Right atrium auricular region (tissue), 2 donors: ENCODE measurements around the gene GSTM5. TPM values are rescaled to one million over a fixed set of nuclear protein-coding genes. Genes with fewer than 3 reads are reported as not detected.
"Not testable (repeated sequence)": the region's sequence is repeated elsewhere in the genome, so short reads cannot be mapped to it uniquely, and the experiment has no call there.

ENCODE experiments used
- DNase-seq: peaks from one replicate; pipeline ENCODE4 v3.0.0-alpha.2; 2019; ENCODE audit warnings: low spot score
- H3K27ac ChIP-seq, 2 donors: fragments of 200-600 bp; sonication (generic); 1 replicate in 1 of 2; 2 replicates in 1 of 2; pipeline ENCODE4 v1.5.1; 2016 to 2019
- H3K27me3 ChIP-seq, 2 donors: fragments of 200-600 bp; sonication (generic); one replicate each; pipeline versions ENCODE4 v1.5.1 to v1.6.0; 2017 to 2019
- H3K36me3 ChIP-seq: fragments of 200-600 bp; sonication (generic); one replicate; pipeline ENCODE4 v1.5.1; 2016
- H3K4me1 ChIP-seq, 2 donors: fragments of 200-600 bp; sonication (generic); one replicate each; pipeline versions ENCODE4 v1.5.1 to v1.6.0; 2017 to 2019
- H3K4me3 ChIP-seq, 2 donors: fragments of 200-600 bp; sonication (generic); 1 replicate in 1 of 2; 2 replicates in 1 of 2; pipeline ENCODE4 v1.5.1; 2017 to 2019; ENCODE audit warnings: mild to moderate bottlenecking in 1 of 2, moderate library complexity in 1 of 2
- H3K9me3 ChIP-seq, 2 donors: fragments of 200-600 bp; sonication (generic); one replicate each; pipeline ENCODE4 v1.5.1; 2019
- total RNA-seq, 2 donors: library from RNA; depleted of rRNA; stranded (reverse); fragments of >200 nt; gene quantifications; one replicate each; pipeline ENCODE4 v1.1.0, GENCODE V29; 2016
- TF ChIP-seq, protein P1 (sequence below), 2 donors: fragments of 200-600 bp; sonication (generic); IDR thresholded peaks; one replicate each; pipeline ENCODE4 v1.5.1; 2019; ENCODE audit warnings: antibody characterized with exemption in 2 of 2

The GSTM5 gene
- total RNA-seq, 2 donors from 2014 or later = 2.8 to 3.6 TPM

DNA sequence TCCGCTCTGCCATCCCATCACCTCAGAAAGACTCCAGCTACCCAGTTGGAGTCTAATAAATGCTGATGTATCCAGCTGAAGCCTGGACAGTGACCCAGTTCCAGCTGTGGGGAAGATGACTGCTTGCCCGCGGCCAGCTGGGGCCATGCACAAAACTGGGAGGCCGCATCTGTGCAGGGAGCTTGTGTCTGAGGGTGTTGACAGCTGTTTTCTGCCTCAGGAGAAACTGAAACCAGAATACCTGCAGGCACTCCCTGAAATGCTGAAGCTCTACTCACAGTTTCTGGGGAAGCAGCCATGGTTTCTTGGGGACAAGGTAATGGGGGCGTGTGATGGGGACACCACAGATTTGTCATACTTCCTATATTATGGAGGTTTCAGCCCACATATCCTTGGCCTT is 41.0 kb upstream of the GSTM5 start:
- TF ChIP-seq, protein P1, sequence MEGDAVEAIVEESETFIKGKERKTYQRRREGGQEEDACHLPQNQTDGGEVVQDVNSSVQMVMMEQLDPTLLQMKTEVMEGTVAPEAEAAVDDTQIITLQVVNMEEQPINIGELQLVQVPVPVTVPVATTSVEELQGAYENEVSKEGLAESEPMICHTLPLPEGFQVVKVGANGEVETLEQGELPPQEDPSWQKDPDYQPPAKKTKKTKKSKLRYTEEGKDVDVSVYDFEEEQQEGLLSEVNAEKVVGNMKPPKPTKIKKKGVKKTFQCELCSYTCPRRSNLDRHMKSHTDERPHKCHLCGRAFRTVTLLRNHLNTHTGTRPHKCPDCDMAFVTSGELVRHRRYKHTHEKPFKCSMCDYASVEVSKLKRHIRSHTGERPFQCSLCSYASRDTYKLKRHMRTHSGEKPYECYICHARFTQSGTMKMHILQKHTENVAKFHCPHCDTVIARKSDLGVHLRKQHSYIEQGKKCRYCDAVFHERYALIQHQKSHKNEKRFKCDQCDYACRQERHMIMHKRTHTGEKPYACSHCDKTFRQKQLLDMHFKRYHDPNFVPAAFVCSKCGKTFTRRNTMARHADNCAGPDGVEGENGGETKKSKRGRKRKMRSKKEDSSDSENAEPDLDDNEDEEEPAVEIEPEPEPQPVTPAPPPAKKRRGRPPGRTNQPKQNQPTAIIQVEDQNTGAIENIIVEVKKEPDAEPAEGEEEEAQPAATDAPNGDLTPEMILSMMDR (IDR thresholded peaks at IDR 0.05) = no peak
- H3K4me3 ChIP-seq = no peak overlapping the region
- no peaks in the 10 kb centered on the region for H3K36me3 ChIP-seq
- H3K4me1 ChIP-seq = no peaks in the 10 kb centered on the region
- no peak for DNase-seq
- H3K9me3 ChIP-seq = no peaks in the 10 kb centered on the region
- H3K27me3 ChIP-seq = no peaks in the 10 kb centered on the region
- H3K27ac ChIP-seq = no peak overlapping the region

DNA sequence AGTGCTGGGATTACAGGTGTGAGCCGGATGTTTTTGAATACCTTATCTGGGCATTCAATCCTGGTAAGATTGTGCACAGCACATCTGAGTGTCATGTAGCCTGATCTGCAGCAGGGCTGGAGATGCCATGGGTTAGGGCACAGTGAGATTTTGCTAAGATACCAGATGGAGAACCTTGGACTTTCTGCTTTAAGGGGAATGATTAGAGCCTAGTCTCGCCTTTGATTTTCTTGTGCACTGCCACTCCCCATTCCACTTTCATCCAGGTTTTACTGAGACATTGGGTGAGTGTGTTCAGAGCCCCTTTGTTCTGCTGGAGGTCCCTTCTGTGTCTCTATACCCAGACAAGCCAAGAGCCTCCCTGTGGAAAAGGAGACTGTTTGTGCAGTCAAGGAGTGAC is 38.2 kb upstream of the GSTM5 start:
- not testable (repeated sequence) for H3K27ac ChIP-seq, DNase-seq, H3K4me1 ChIP-seq, H3K36me3 ChIP-seq, H3K27me3 ChIP-seq, H3K9me3 ChIP-seq, H3K4me3 ChIP-seq

DNA sequence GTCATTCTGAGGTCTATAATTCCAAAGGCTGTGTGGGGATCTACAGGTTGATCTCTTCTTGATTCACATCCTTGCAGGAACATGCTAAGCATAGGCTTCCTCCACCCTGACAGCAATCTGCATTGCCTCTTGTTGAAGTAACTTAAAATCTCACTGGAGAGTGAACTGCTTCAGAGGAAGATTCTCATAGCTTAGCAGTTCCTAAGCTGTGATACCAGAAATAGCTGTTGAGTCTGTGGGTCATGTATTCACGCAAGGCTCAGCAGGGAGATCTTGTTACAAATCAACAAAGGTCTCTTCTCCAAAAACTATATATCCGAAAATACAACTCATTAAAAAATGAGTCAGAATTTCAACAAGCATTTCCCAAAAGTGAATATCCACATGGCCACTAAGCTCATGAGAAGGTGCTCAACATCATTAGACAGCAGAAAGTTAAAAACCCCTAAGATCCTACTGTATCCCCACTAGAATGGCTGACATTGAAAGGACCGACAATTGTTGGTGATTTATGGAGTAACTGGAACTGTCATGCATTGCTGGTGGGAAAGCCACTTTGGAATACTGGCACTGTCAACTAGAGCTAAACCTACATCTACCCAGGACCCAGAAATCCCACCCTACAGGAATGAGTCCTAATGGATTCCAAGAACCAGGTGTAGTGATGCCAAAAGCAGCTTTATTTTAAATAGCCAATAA is 35.2 kb upstream of the GSTM5 start:
- not testable (repeated sequence) for H3K4me3 ChIP-seq, H3K4me1 ChIP-seq, H3K27ac ChIP-seq, H3K9me3 ChIP-seq, DNase-seq, H3K27me3 ChIP-seq, H3K36me3 ChIP-seq

DNA sequence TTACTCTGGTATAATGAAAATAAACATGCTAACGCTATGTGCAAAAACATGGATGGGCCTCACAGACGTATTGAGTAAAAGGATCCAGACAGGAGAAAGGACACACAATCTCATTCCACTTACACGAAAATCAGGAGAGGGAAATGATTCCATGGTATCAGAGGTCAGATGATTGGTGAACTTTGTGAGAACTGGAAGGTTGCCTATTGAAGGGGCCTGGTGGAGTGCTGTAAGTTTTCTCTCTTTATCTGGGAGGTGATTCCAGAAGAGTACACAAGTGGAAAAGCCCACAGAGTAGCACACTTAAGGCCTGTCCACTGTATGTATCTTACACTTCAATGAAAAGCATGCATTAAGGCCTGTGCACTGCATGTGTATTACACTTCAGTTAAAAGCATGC is 34.6 kb upstream of the GSTM5 start:
- no peak overlapping the region for H3K27ac ChIP-seq
- DNase-seq = no peak
- no peak overlapping the region for H3K4me3 ChIP-seq
- H3K9me3 ChIP-seq = no peaks in the 10 kb centered on the region
- H3K4me1 ChIP-seq = no peaks in the 10 kb centered on the region
- no peaks in the 10 kb centered on the region for H3K27me3 ChIP-seq
- H3K36me3 ChIP-seq = no peaks in the 10 kb centered on the region
- TF ChIP-seq, protein P1 (IDR thresholded peaks at IDR 0.05) = no peak

DNA sequence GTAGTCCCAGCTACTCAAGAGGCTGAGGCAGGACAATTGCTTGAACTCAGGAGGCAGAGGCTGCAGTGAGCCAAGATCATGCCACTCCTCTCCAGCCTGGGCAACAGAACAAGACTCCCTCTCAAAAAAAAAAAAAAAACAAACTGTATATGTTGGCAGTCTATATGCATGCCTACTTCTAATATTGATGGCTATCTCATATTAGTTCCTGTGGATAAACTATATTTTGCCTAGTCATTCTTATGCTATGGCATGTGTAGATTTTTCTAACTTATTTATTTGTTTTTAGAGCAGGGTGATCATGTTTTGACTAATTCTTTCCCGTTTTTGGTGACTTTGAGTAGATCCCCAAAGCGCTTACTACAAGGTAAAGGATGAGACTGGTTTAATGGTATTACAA is 33.4 kb upstream of the GSTM5 start:
- not testable (repeated sequence) for H3K36me3 ChIP-seq, H3K4me1 ChIP-seq, H3K9me3 ChIP-seq, H3K27me3 ChIP-seq, DNase-seq, H3K4me3 ChIP-seq, H3K27ac ChIP-seq

DNA sequence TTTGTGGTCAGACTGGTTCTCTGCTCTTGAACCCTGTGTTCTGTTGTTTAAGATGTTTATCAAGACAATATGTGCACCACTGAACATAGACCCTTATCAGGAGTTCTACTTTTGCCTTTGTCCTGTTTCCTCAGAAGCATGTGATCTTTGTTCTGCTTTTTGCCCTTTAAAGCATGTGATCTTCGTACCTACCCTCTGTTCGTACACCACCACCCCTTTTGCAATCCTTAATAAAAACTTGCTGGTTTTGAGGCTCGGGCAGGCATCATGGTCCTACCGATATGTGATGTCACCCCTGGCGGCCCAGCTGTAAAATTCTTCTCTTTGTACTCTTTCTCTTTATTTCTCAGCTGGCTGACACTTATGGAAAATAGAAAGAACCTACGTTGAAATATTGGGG is 27.3 kb upstream of the GSTM5 start:
- H3K9me3 ChIP-seq, DNase-seq, H3K27me3 ChIP-seq, H3K4me1 ChIP-seq, H3K36me3 ChIP-seq, H3K4me3 ChIP-seq, H3K27ac ChIP-seq: not testable (repeated sequence)

DNA sequence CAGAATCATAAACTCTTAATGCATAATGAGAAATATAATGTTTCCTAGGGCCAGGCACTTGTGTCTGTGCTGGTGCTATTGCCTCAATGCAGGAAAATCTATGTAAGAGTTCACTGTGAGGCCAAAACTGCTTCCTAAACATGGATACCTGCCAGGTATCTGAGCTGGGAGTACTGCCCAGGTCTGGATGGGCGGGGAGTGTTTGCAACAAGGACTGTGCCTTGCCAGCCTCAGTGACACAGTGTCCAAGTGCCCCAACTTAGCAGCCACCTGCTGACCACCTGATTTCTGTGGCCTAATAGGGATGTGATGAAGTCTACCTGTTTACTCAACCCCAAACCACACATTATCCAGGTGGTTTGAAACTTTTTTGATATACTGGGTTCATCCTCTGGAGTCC is 26.7 kb upstream of the GSTM5 start:
- not testable (repeated sequence) for H3K4me3 ChIP-seq, H3K36me3 ChIP-seq, H3K4me1 ChIP-seq, H3K9me3 ChIP-seq, H3K27me3 ChIP-seq, H3K27ac ChIP-seq, DNase-seq

DNA sequence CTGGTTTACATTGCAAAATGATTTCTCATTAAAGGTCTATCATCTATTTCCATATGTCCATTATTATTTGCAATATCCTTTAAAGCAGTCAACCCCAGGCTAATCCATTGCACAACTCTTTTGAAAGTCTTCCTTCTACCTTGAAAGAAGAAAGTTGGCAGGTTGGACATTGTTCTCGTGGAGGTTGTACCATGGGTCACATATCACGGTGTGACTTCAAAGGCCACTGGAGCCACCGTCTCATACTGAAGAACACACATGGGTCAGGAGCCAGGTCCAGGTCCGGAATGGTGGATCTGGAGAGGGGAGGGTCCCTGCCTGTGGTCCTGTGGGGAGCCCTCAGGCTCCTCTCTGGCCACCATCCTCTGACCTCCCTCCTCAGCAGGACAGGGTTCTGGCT is 26.2 kb upstream of the GSTM5 start:
- H3K9me3 ChIP-seq, H3K4me3 ChIP-seq, H3K4me1 ChIP-seq, H3K36me3 ChIP-seq, H3K27ac ChIP-seq, DNase-seq, H3K27me3 ChIP-seq: not testable (repeated sequence)

DNA sequence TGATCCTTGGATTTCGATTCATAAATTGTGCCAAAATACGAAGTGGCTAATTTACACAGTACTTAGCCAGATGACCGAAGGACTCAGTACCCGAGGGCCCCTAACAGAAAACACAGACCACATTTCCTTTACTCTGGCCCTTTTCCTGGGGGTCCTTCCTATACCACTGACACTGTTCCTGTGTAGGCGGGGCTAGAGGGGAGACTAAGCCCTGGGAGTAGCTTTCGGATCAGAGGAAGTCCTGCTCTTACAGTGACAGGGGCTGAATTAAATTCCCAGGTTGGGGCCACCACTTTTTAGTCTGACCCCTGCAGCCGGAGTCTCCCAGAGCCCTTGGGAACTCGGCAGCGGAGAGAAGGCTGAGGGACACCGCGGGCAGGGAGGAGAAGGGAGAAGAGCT is 24.9 kb upstream of the GSTM5 start:
- not testable (repeated sequence) for DNase-seq, H3K27me3 ChIP-seq, H3K36me3 ChIP-seq, H3K9me3 ChIP-seq, H3K4me1 ChIP-seq
- peak overlapping the region in 1 of 2 donors; percentile 45 for H3K4me3 ChIP-seq
- H3K27ac ChIP-seq = peak overlapping the region in 1 of 2 donors; percentile 82
